ENCODE data around the gene ADAMTS2. TPM values are rescaled to one million over a fixed set of nuclear protein-coding genes. Genes with fewer than 3 reads are reported as not detected.

Gene ADAMTS2
- total RNA-seq, 1 donor from 2014 or later, result 0.78 TPM

DNA sequence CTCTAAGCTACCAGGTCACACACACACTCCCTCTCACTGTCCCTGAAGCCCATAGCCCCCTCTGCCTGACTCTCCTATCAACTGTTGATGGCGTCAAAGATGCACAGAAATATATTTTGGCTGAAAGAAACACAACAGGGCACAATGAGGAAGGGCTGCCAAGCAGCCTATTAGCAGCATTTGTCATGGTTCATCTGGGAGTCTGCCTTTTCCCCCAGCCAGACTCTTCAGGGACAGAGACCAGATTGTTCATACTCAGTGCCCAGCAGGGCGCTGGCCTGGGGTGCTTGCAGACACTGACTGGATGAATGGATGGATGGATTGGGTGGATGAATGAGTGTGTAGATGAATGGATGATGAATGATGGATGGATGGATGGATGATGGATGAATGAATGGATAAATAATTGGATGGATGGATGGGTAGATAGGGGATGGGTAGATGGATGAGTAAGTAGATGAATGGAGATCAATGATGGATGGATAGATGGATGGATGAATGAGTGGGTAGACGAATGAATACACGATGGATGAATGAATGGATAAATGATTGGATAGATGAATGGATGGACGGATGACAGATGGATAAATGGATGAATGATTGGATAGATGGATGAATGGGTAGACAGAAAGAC, 90.5 kb downstream of the ADAMTS2 start:
- DNase-seq, result no peak

DNA sequence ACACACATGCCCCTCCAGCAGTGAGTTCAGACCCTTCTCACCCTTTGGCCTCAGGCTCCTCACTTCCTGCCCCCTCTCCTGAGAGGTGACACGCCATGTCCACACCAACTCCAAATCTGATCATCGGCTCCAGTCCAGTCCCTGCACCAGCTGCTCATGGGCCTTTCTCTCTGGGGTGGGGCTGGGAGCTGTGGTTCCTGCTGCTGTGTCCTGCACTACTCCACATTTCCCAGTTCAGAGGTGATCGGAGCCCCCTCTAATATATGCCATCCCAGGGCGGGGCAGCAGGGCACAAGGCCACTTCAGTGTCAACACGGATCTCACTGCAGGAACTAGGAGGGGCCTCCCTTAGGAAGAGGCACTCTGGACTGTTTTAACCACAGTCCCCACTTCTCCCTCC, 91.5 kb downstream of the ADAMTS2 start:
- DNase-seq, result no peak

DNA sequence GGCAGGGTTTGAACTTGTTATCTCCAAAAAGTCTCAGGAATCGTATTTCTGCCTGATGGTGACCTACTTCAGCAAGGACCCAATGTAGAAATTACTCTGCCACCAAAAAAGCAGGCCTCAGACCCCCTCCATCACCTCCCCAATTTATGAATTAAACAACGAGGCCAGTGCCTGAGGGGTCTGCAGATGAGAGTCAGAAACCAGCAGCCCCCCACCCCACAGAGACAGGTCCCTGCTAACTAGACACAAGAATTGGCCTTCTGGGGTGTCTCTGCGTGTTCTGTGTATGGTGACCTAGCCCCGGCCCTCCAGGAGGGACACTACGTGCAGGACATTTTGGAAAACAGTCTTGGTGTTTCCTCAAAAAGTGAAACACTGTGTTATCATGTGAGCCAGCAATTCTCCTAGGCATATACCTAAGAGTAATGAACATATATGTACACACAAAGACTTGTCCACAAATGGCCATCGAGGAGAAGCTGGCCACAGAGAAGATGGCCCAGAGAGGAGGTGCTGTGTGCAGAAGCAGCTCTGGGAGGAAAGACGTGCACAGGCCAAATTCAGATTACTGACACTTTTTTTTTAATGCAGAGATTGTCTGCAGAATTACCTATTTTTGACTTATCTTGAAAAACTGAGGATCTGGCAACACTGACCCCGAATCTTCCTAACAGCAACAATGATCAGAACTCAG, 93.8 kb downstream of the ADAMTS2 start:
- no peak for DNase-seq

DNA sequence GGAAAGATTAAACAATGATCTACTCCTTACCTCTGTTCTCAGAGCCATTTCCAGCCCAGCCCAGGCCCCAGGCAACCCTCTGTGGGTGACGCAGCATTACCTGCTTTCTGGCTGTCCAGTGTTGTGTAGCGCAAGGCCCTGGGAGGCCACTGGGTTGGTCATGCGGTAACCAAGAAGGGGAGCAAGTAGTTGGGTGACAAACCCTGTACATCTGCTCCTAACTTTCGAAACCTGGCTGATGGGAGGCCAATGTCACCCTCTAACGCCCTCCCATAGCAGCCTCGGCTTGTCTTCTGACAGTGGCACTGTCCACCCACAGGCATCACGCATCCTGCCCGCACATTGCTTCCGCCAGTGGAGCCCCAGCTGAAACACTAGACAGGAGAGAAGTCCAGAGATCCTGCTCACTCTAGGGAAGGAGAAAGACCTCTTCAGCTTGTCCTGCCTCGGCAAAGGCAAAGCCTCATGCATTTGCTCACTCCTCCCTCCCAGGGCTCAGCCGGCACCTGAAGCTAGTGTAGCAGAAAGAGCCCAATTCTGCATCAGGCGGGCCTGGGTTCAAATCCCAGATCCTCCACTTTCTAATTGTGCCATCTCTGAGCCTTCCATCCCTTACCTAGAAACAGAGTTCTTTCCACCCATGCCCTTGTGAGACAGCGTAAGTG, 94.6 kb downstream of the ADAMTS2 start:
- DNase-seq, result no peak

DNA sequence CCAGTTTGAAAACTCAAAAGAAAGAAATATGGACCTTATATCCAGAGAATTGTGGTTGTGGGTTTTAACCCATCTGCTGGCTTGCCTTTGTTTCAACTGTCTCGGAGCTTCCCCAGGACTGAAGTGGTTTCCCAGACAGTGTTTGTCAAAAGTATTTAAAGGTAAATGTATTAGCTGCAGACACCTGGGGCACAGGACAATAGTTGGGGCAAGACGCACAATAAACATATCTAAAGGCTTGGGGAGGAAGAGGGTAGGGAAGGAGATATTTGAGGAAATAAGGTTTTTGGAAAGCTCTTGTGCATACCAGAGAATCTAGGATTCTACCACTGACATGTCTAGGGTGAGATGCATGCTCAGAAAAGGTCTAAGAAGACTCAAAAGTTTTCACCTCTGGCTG, 99.0 kb downstream of the ADAMTS2 start:
- DNase-seq, result no peak

DNA sequence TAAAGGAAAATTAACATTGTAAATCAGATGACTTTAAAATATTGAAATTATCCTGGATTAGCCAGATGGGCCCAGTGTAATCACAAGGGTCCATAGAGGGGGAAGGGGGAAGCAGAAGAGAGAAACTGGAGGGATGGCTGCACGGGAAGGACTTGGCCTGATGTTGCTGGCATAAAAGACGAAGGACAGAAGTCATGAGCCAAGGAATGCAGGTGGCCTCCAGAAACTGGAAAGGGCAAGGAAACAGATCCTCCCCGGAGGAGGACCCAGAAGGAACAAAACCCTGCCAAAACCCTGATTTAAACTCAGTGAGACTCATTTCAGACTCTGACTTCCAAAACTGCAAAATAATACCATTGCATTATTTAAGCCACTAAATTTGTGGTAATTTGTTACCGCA, 100.2 kb downstream of the ADAMTS2 start:
- no peak for DNase-seq

DNA sequence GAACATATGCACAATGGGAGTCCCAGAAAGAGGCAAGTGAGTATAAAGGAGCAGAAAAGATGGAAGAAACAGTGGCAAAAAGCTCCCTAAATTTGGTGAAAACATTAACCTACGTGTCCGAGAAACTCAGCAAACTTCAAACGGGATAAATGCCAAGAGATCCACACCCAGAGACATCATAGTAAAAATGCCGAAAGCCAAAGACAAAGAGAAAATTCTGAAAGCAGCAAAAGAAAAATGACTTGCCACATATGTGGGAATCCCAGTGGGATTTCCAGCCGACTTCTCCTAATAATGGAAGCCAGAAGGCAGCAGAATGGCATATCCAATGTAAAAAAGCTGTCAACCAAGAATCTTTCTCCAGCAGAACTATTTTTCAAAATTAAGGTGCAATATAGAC, 101.2 kb downstream of the ADAMTS2 start:
- no peak for DNase-seq

DNA sequence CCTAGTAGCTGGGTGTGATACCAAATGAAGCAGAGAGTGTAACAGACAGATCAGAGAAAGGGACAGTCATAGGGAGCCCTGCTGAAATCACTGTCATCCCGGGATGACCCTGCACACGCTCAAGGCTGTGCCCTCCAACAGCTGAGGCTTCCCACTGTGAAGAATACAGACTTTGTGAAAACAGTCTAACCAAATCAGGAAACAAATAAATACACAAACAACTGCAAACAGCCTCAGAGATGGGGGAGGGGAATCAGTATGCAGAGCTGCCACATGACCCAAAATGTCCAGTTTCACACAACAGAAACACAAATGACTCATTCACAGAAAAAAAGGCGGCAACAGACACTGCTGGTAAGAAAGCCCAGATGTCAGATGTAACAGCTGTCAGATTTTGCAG, 101.9 kb downstream of the ADAMTS2 start:
- no peak for DNase-seq

DNA sequence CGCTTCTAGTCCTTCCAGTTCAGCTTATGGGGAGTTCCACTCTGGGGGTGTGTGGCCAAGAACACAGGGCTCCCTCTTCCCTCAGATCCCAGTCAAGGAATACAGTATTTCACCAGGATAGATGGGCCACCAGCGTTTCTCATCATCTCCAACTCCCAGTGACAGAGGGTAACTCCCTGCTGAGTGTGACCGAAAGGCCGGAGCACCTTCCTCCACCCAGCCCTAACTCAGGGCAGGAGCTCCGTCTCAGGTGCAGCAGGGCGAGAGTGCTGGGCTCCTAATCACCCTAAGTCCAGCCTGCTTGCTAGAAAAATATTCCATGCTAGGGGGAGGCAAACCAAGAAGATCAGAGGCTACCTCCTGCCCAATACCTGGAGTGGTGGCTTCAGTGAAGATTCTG, 102.6 kb downstream of the ADAMTS2 start:
- no peak for DNase-seq

DNA sequence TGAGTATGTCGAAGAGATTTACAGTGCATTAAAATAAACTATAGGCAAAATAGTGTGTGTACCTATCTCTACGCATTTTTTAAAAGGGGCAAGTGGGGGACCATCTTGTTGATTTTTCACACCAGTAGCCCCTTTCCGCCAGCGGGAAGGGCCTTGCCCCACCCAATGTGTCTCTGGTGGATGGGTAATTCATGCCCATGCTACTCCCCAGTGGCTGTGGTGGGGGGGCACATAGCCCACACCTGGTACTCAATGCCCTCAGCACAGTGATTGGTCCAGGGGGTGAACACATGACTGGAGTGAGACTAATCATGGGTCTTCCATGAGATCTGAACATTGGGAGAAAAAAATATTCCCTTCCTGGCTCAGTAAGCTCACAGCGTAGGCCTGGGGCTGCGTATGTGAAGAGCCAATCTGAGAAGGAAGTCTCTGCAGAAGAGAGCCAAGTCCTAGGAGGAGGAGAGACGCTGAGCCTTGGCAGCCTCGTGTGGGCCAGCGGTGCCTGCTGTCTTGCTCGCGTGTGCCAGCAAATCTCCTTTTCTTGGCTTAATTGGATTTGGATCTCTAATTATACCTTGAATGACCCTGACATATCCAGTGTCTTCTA, 103.4 kb downstream of the ADAMTS2 start:
- DNase-seq, result no peak

DNA sequence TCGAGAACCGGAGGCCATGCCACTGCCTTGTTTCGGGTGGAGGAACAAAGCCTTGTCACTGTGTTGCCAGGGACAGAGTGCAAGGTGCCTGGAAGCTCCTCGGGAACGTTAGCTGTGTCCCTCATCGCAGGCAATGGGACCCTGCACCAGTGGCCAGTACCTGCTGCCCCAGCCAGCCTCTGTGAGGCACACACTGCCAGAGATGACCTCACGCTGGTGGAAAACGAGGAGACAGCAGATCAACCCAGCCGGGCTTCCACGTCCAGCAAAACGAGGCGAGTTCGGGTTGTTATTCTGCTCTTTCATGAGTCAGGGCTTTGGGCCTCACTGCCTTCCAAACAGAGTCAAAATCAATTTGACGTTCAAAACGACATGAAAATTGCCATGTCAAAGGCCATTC, 104.1 kb downstream of the ADAMTS2 start:
- no peak for DNase-seq

DNA sequence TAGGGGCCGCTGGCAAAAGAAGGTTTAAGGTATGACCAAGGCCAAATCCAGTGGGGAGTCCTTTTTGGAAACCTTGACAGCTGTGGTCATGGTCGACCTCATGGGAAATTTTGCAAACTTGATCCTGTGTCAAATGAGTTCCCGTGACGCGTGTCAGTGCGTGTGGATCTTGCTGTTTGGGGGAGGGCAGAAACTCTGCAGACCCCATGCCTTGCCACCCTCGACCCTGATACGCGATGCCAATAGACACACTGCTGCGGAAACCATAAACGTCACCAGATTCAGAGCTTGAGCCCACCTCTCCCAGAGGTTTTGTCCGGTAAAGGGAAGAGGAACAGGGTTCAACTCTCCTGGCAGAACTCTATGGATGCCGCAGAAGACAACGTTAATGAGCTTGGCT, 104.7 kb downstream of the ADAMTS2 start:
- no peak for DNase-seq

DNA sequence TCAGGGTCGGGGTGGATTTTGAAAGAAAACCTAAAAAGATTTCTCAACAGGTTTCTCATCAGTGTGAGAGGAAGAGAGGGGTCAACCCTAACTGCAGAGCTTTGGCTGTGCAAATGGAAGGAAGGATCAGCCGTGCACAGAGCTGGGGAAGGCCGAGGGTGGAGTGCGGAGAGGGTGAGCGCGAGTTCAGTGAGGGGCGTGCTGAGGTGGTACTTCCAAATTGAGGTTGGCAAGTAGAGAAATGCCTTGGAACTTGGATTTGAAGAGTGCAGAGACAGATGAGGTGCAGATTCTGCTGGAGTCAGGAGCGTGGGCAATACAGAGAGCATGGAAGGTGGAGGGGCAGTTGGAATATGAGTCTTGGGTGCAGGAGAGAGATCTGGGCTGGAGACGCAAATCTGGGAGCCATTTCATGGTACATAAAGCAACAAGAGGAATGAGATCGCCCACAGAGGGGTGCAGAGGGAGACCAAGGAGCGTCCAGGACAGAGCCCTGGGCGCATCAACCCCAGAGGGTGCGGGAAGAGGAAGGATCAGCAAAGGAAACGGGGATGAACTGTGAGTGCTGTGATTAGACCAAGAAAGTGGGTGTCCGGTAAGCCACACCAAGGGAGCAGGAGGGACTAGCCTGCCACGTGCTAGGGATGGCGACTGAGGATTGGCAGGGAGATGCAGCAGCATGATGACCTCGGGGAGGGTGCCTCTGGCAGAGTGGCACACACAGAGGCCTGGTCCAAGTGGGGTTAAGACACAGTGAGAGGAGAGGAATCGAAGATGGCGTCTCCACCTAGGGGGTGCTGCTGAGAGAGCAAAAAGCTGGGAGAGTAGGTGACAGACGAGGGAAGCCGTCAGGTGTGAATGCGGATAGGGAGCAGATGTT, 105.8 kb downstream of the ADAMTS2 start:
- no peak for DNase-seq

DNA sequence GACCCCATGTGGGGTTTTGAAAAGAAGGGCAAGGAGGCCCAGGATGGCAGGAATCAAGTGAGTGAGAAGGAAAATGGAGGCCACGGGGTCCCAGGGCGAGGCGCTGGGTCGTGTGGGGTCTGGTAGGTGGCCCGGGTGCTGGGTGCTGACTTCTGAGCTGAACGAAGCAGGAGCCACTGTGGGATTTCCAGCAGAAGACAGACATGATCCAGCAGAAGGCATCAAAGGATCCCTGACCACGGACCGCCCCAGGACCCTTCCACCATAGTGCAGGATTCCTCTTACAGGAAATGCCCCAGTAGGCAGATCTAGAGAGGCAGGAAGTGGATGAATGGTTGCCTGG, 106.7 kb downstream of the ADAMTS2 start:
- DNase-seq, result no peak

DNA sequence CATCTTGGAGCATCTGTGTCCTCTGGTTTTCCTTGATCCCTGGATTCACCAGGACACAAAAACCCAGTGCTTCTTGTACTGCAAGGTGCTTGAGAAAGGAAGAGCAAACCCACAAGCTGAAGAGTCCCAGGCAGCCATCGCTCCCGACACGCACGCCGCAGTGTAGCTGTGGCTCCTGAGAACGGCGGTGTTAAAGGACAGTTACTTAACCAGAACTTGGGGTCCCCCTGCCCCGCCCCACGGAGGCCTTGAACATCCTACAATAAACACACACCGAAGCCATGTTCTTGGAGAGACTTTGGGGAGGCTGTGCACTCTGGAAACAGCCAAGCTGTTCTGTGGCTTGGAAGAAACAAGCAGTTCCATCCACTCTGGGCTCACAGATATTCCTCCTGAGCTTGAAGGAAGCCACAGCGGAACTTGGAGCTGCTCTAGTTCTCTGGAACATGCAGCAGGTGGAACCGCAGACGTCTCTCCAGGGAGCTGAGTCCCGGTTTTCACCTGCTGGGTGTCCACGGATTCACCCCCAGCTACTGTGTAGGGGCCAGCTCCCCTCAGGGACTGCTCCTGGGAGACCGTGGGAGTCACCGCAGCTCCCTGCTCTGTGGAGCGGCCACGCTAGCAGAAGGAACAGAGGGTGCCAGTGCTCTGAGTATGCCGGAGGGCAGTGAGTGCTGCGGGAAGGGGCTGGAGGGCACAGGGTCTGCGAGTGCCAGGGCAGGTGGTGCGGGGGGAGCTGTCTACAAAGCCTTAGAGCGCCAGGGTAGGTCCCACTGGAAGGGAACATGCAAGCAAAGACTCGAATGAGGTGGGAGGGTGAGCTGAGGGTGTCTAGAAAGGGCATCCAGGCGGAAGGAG, 107.3 kb downstream of the ADAMTS2 start:
- DNase-seq, result no peak

DNA sequence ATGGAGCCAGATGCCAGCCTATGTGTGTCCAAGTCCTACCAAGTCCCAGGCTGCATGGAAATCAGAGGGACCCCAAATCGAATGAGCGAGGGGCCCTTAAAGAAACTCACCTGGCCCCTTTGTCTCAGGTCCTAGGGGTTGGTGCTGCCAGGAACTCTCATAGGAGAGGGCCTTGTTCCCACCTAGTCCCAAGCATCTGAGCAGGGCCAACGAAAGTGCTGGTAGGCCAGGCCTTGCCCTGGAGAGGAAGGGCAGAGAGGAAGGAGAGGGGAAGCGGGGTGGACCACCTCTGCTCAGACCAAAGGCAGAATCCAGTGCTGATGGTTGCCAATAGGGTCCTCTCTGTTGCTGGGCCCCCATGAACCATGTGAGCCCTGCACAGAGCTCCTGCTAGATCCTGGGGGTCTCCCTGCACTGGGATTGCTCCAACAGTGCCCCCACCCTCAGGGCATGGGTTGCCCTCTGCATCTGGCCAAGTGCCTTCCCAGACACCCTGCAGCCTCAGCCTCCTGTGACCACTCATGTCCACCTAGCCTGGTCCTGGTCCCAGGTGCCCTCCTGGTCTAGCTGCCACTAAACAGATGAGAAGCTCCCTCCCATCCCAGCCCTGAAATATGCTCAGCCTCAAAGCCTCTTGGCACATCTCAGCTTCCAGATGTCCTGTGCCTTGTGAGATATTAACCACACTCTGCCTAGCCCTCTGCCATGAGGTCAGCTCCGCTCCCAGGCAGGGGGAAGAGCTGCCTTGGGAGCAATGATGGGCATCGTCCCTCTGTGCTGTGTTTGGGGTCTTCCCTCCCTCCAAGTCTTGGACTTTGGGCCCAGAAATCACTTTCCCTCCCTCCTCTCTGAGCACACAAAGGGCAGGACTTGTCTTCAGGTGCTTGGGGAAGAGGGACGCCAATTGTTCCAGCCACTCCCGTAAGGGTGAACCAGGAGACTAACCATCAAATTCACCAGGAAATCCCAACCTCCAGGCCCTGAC, 109.6 kb downstream of the ADAMTS2 start:
- no peak for DNase-seq

DNA sequence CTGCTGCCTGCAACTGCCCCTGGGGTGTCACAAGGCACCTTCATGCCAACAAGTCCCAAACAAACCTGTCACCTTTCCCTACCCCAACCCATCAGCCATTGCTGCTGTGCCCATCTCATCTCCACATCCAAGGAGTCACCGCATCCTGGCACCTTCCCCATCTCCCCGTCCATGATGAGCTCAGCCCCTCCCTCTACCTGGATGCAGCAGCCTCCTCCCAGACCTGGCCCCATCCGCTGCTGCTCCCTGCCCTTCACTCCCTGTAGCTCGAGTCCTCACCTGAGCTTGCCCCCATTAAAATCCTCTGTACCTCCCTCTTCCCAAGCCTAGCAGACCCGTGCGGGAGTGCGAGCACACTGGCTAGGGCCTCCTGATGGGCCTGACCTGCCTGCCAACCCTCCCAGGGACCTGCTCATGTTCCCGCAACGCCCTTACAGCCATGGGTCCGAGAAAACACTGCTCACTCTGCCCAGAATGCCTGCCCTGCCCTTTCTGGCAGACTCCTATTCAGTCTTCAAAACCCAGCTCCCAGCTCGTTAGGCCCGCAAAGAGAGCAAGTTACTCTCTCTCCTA, 110.6 kb downstream of the ADAMTS2 start:
- DNase-seq, result no peak

DNA sequence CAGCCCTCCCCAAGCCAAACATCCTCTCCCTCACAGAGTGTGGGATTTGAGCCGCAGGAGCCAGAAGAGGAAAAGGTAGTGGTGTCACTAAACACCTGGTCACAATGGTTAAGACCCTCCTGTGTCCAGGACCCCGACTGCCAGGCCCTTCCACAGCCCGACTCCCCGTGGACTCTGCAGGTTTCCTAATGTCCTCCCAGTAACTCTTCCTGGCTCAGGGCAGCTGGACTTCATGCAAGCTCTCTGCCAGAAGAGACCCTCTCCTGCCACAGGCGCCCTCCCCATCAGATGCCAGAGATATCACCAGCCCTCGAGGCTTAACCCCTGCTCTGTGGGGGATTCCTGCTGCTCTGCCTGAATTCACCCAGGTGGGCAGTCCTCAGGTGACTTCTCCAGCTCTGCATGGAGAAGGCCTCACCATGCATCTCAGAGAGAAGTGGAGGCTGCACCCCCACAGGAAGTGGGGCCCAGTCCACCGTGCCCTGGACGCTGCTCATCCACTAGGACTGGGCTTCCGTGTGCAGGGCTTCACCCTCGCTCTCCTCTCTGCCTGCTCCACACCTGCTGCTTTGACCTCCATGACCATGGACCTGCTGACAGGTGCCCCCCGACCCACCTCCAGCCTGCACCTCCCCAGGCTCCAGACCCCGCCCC, 111.2 kb downstream of the ADAMTS2 start:
- DNase-seq, result no peak

DNA sequence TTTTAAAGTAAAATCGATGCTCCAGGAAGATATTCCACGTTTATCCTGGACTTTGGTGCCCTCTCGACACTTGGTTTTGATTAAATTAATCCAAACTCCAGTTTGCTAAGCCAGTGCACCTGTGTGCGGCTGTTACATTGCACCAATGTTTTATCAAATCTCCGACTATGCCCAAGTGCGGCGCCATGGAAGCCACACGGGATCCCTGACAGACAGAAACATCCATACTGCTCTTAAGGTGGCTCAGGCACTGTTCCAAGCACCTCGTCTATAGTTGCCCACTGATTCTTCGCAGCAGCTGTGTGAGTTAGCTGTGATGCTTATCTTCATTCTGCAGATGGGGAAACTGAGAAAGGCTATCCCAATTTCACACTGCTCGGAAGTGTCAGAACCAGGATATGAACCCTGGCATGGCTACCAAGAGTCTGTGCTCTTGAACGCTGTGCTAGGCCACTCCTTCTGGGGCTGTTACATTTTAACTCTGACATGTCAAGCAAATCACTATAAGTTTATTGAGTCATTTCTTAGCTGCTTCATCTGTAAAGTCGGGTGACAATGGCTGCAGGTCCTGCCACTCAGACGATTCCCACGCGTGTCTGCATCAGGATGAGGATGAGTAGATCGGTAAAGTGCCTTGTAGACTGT, 113.0 kb downstream of the ADAMTS2 start:
- DNase-seq, result no peak

Data from occipital lobe (tissue), 2 donors.